Measurements from ENCODE around the gene SLIT1.
A peak's percentile ranks its signal among the peaks of the same experiment; 100 is the strongest.

The SLIT1 gene

DNA sequence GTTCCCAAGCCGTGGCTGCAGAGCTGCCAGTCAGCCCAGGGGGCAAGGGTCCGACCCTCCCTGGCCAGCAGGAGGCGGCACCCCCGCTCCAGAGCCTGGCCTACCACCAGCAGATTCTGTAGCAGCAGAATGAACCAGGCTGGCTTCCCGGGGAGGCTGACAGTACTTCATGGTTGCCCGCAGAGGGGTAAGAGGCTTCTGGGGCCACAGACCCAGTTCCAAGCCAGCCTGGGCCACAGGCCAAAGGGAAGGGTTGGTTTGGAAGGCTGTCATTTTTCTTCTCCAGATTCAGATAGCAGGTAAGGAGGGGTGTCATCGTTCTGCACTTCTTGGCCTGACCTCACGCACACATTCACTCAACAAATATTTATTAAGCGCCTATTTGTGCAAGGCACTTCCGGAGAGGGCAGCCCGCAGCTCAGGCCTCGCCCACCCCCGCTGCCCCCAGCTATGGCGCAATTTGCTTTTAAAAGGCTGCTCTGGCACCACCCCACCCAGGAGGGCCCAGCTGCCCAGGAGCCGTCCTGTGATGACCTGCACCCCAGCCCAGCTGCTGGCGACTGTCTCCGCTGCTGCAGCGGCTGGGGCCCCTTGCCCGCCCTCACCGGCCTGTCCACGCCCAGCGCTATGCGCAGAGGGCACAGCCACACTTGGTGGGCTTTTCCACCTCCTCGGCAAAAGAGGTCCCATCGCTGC is 185.1 kb downstream of the SLIT1 start:
- DNase-seq (ENCODE audit: low spot score): no peak

- no peak for DNase-seq (ENCODE audit: low spot score)
Measured at GRCh38 chr10:96999987-97000386, 185.8 kb downstream of the SLIT1 start.

GRCh38 chr10:96999337-96999736 is 186.4 kb downstream of the SLIT1 start:
- no peak for DNase-seq (ENCODE audit: low spot score)

GRCh38 chr10:96998329-96998888 is 187.3 kb downstream of the SLIT1 start:
- DNase-seq (ENCODE audit: low spot score): peak; percentile 8

DNA sequence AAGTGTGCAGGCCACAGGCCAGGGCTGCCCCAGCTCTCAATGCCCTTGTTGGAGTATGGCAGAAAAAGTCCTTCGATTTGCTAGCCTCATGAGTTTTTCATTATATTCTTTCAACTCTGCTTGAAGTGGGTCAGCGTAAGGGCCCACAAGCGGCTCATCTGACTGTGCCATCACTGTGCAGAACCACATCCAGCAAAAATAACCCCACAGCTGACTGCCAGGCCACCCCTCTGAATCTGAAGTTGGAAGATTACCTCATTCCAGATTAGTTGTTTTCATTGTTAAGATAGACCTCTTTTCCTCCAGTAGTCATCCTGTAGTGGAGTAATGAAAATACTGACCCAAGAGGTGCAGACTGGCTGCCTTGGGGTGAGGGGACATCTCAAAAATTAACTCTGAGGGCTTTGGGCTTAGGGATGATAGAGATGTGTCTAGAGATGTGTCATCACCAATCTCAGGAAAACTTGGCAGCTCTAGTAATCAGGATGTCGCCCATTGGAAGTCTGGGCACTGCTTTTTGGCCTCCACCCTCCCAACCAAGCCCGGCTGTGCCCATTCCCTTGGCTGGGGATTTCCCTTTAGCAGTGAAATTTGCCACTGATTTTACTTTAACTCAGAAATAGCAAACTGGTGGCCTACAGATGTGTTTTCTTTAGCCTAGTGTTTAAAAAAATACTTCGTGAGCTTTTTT is 189.3 kb downstream of the SLIT1 start:
- no peak for DNase-seq (ENCODE audit: low spot score)

GRCh38 chr10:96995851-96996250 is 189.9 kb downstream of the SLIT1 start:
- no peak for DNase-seq (ENCODE audit: low spot score)

DNA sequence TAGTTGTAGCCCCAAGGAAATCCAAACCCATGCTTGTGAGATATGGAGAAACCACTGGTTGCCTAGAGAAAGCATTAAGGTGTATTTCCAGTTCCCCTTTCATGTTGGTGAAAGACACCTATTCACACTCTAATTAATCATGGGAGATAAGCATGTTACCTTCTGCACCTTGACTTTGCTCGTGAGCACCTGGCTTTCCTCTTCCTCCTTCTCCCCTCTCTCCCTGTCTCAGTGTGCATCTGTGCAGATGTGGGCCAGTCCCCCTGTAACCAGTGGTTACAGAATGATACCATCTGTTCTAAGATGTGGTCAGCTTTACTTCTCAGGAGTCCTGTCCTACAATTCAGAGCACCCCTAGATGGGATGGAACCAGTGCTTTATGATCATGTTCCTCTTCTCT is 193.0 kb downstream of the SLIT1 start:
- no peak for DNase-seq (ENCODE audit: low spot score)

- no peak for DNase-seq (ENCODE audit: low spot score)
Measured at GRCh38 chr10:96991313-96991841, 194.4 kb downstream of the SLIT1 start.

GRCh38 chr10:96988426-96988825 is 197.3 kb downstream of the SLIT1 start:
- DNase-seq (ENCODE audit: low spot score): no peak

DNA sequence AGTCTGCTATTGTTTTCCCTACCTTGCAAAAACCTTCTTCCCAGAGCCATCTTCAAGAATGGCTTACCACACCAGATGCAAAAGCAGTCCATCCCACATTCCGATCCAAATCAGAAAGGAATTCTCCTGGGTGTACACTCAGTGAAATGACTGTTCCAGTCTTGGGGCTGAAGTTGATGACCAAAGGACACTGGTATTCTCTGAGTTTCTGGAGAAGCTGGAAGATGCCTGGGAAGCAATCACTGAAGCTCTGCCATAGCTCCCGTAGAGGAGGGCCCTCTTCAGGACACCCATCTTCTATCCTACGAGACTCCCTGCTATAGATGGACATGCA is 197.9 kb downstream of the SLIT1 start:
- no peak for DNase-seq (ENCODE audit: low spot score)

DNA sequence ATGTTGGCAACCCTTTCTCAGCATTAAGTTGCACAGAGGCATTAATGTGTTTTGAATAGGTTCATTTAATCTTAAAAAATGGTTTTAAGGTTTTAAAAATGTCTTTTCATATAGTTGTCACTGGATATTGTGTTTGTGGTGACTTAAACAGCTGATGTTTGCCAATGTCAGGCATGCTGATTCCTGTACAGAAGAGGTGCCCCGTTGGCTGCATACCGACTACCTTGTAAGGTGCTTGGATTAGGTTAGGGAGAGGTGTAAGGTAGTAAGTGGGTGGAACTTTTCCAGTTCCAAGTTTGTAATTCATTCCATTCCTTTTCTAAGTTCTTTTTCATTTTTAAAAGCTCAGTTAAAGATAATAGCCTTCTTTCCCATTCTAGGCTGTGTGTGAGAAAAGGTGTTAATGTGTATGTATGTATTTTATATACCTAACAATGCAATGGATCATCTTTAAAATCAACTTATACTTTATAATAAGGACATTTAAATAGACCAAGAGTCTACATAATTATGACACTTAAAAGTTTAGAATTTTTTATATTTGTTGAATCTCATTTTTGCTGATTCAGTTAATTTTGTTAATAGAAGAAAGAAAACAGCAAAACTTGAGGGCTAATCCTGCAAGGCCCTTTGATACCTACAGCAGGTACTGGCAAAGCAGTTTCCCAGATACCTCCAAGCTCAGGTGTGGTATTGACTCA is 198.5 kb downstream of the SLIT1 start:
- no peak for DNase-seq (ENCODE audit: low spot score)

DNA sequence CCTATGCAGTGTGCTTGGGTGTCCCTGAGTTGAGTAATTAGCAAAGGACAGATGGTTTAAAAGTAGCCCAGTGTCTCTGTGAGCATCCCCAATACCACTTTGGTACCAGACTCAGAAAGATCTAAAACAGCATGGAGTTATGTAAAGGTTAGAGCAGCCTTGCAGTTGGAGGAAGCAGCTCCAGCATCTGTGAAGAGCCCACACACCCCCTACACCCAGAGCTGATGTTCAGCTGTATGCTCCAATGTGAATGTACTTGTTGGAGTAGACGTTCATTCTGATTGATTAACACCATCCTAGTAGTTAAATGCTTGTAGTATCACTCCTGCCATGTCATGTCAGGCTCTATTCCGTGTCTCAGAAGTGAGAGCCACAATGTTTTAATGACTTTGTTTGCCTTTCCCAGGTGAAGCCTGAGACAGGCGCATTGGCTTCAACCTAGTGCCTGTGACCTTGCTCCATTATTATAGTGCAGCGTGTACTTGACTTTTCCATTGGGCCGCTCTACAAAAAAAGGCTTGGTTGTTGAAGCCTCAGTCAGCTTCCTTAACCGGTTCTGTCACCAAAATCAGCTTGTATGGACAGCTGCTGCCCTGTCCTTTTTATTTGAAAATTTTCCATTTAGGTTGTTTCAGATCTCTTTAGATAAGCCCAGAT is 199.4 kb downstream of the SLIT1 start:
- no peak for DNase-seq (ENCODE audit: low spot score)

DNA sequence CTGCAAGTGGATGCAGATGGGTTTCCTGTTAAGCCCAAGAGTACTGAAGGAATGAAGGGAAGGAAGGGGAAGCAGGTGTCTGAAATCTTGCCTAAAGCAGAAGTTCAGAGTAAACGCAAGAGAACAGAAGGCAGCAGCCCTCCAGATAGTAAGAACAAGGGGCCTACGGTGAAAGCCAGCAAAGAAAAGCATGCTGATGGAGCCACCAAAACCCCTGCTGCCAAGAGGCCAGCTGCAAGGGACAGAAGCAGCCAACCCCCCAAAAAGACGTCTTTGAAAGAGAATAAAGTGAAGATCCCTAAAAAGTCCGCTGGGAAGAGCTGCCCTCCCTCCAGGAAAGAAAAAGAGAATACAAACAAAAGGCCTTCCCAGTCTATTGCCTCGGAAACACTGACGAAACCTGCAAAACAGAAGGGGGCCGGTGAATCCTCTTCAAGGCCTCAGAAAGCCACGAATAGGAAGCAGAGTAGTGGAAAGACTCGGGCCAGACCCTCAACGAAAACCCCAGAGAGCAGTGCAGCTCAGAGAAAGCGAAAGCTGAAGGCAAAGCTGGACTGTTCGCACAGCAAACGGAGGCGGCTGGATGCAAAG is 201.1 kb downstream of the SLIT1 start:
- DNase-seq (ENCODE audit: low spot score): no peak

GRCh38 chr10:96982149-96982930 is 203.4 kb downstream of the SLIT1 start:
- no peak for DNase-seq (ENCODE audit: low spot score)

- DNase-seq (ENCODE audit: low spot score): no peak
Measured at GRCh38 chr10:96978621-96979154, 207.1 kb downstream of the SLIT1 start.

DNA sequence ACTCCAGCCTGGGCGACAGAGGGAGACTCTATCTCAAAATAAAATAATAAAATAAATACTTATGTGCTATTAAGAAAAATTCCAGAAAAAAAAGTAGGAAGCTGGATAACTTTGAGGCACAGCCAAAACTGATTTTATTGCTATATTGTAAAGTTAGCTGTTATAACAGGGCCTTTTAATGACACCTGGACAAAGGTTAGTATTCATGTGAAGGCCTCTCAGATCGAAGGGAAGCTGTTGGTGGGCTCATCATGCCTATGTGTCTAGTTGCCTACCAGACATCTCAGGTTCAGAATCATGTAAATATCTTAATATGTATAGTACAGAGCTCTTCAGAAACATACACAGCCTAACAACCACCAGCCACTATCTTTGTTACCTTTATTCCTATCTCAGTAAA is 210.6 kb downstream of the SLIT1 start:
- DNase-seq (ENCODE audit: low spot score): no peak

DNA sequence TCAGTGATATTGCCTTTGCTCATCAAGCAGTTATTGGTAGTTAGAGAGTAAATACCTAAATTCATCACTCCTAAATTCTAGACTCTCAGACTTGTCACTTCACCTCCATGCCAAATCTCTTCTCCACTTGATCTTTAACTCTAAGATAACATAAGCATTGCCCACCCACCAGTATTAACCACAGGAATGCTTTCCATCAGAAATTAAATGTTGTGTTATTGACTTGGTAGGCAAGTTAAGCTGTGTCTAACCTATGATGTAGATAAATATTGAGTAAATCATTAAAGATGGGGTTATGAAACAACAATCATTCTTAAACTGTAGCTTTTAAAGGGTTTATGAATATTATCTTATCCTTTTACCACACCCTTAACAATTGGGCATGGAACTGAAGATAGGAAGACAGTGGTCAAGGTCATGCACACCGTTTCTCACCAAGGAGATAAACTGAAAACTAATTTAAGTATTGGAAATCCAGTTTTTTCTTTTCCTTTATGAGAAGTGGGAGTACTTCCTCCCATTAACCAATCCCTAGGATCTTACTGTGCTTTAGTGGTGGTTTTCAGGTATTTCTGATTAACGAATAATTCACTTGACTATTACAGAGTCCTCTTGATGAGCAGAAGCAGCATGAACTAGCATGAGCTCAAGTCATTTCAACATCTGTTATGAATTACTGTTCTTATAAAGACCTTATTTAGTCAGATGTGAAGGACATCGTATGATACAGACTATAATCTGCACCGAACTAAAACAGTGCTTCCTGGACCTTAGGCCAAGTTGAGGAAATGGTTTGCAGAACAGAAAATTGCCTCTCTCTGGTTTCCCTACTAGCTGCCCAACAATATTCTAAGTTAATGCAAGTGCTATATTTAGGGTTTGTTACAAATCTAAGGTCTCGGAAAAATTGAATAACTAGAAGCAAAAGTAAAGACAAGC is 211.7 kb downstream of the SLIT1 start:
- DNase-seq (ENCODE audit: low spot score): no peak

GRCh38 chr10:96972264-96972663 is 213.5 kb downstream of the SLIT1 start:
- no peak for DNase-seq (ENCODE audit: low spot score)

GRCh38 chr10:96971324-96971723 is 214.4 kb downstream of the SLIT1 start:
- DNase-seq (ENCODE audit: low spot score): no peak
